ENCODE measurements around the gene FAM13A. TPM values are rescaled to one million over a fixed set of nuclear protein-coding genes. Genes with fewer than 3 reads are reported as not detected.

Gene FAM13A
- polyA plus RNA-seq, 1 donor from 2014 or later: 4.0 TPM

DNA sequence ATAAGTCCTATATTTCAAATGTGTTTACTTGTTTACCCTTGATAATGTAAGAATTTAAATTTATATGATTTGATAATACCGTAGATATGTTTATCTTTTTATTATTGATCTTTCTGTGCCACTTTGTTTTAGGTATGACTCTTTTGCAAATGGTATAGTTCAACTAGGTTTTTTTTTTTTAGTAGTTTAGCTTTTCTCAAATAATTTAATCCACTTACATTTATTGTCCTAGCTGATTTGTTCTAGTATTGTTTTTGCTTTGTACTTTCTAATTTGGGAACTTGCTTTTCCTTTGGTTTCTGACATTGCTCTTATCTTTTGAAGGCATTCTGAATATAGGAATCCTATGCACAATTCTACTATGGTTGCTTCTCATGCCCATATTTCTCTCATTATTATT is 260.4 kb downstream of the FAM13A start:
- TF ChIP-seq SMC3 (conservative IDR thresholded peaks at IDR 0.05; ENCODE audit: poor library complexity): no peak
- TF ChIP-seq, protein P1, sequence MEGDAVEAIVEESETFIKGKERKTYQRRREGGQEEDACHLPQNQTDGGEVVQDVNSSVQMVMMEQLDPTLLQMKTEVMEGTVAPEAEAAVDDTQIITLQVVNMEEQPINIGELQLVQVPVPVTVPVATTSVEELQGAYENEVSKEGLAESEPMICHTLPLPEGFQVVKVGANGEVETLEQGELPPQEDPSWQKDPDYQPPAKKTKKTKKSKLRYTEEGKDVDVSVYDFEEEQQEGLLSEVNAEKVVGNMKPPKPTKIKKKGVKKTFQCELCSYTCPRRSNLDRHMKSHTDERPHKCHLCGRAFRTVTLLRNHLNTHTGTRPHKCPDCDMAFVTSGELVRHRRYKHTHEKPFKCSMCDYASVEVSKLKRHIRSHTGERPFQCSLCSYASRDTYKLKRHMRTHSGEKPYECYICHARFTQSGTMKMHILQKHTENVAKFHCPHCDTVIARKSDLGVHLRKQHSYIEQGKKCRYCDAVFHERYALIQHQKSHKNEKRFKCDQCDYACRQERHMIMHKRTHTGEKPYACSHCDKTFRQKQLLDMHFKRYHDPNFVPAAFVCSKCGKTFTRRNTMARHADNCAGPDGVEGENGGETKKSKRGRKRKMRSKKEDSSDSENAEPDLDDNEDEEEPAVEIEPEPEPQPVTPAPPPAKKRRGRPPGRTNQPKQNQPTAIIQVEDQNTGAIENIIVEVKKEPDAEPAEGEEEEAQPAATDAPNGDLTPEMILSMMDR (IDR thresholded peaks at IDR 0.05; ENCODE audit: poor library complexity, severe bottlenecking): no peak
- no peak for TF ChIP-seq EP300 (conservative IDR thresholded peaks at IDR 0.05; ENCODE audit: poor library complexity, severe bottlenecking)
- TF ChIP-seq MXI1 (conservative IDR thresholded peaks at IDR 0.05; ENCODE audit: poor library complexity, severe bottlenecking): no peak
- TF ChIP-seq RAD21 (conservative IDR thresholded peaks at IDR 0.05): no peak
- TF ChIP-seq, protein P2, sequence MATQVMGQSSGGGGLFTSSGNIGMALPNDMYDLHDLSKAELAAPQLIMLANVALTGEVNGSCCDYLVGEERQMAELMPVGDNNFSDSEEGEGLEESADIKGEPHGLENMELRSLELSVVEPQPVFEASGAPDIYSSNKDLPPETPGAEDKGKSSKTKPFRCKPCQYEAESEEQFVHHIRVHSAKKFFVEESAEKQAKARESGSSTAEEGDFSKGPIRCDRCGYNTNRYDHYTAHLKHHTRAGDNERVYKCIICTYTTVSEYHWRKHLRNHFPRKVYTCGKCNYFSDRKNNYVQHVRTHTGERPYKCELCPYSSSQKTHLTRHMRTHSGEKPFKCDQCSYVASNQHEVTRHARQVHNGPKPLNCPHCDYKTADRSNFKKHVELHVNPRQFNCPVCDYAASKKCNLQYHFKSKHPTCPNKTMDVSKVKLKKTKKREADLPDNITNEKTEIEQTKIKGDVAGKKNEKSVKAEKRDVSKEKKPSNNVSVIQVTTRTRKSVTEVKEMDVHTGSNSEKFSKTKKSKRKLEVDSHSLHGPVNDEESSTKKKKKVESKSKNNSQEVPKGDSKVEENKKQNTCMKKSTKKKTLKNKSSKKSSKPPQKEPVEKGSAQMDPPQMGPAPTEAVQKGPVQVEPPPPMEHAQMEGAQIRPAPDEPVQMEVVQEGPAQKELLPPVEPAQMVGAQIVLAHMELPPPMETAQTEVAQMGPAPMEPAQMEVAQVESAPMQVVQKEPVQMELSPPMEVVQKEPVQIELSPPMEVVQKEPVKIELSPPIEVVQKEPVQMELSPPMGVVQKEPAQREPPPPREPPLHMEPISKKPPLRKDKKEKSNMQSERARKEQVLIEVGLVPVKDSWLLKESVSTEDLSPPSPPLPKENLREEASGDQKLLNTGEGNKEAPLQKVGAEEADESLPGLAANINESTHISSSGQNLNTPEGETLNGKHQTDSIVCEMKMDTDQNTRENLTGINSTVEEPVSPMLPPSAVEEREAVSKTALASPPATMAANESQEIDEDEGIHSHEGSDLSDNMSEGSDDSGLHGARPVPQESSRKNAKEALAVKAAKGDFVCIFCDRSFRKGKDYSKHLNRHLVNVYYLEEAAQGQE (IDR thresholded peaks at IDR 0.05; ENCODE audit: borderline replicate concordance): no peak
- no peak for TF ChIP-seq POLR2AphosphoS5 (IDR thresholded peaks at IDR 0.05)
- TF ChIP-seq TAF1 (IDR thresholded peaks at IDR 0.05; ENCODE audit: low read depth): no peak
- no peak for TF ChIP-seq EZH2 (IDR thresholded peaks at IDR 0.05; ENCODE audit: borderline replicate concordance, insufficient read depth, low read length, poor library complexity, severe bottlenecking)
- no peaks in the 10 kb centered on the region for H3K9me3 ChIP-seq (ENCODE audit: low read length)
- no peak overlapping the region for H3K4me3 ChIP-seq (ENCODE audit: low read length)
- no peak overlapping the region for H3K27ac ChIP-seq (ENCODE audit: low read length)
- H3K9ac ChIP-seq (ENCODE audit: low read length): no peak overlapping the region
- H3F3A ChIP-seq (ENCODE audit: insufficient read depth, low read length, poor library complexity, severe bottlenecking): no peaks in the 10 kb centered on the region
- H3K9me2 ChIP-seq (ENCODE audit: insufficient read depth, low read length): no peaks in the 10 kb centered on the region
- H3K27me3 ChIP-seq (ENCODE audit: insufficient read depth, low read depth, low read length): no peaks in the 10 kb centered on the region
- H3K36me3 ChIP-seq (ENCODE audit: insufficient read depth, low read length): no peaks in the 10 kb centered on the region
- no peak overlapping the region for H3K4me2 ChIP-seq (ENCODE audit: low read length)
- no peak overlapping the region for H2AFZ ChIP-seq (ENCODE audit: low read depth, low read length)
- H3K79me2 ChIP-seq (replicated peaks; ENCODE audit: insufficient read depth, low read length): no peaks in the 10 kb centered on the region
- H4K20me1 ChIP-seq (ENCODE audit: insufficient read depth): no peaks in the 10 kb centered on the region

DNA sequence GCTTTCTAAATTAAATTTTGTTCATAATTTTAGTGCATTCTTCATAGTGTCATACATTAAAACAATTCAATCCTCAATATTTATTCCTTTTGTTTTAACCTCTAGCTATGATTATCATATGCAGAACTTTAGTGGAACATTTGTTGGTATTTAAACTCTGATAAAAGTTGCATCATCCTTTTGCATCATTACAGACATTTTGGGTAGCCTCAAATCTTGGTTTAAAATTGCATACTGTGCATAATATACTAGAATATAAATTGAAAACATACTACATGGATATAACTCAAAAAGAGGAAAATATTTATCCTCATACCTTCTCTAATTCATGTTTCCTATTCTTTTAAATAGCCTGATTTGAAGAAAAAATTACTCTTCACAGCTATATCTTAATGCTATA is 262.0 kb downstream of the FAM13A start:
- H3K9me2 ChIP-seq (ENCODE audit: insufficient read depth, low read length): no peaks in the 10 kb centered on the region
- H3K9me3 ChIP-seq (ENCODE audit: low read length): no peaks in the 10 kb centered on the region
- no peaks in the 10 kb centered on the region for H3K27me3 ChIP-seq (ENCODE audit: insufficient read depth, low read depth, low read length)
- no peak for TF ChIP-seq POLR2AphosphoS5 (IDR thresholded peaks at IDR 0.05)
- TF ChIP-seq EP300 (conservative IDR thresholded peaks at IDR 0.05; ENCODE audit: poor library complexity, severe bottlenecking): no peak
- TF ChIP-seq TAF1 (IDR thresholded peaks at IDR 0.05; ENCODE audit: low read depth): no peak
- no peak for TF ChIP-seq SMC3 (conservative IDR thresholded peaks at IDR 0.05; ENCODE audit: poor library complexity)
- TF ChIP-seq, protein P1 (IDR thresholded peaks at IDR 0.05; ENCODE audit: poor library complexity, severe bottlenecking): no peak
- TF ChIP-seq EZH2 (IDR thresholded peaks at IDR 0.05; ENCODE audit: borderline replicate concordance, insufficient read depth, low read length, poor library complexity, severe bottlenecking): no peak
- no peak for TF ChIP-seq MXI1 (conservative IDR thresholded peaks at IDR 0.05; ENCODE audit: poor library complexity, severe bottlenecking)
- TF ChIP-seq, protein P2 (IDR thresholded peaks at IDR 0.05; ENCODE audit: borderline replicate concordance): no peak
- no peak for TF ChIP-seq RAD21 (conservative IDR thresholded peaks at IDR 0.05)
- H2AFZ ChIP-seq (ENCODE audit: low read depth, low read length): no peak overlapping the region
- no peak overlapping the region for H3K9ac ChIP-seq (ENCODE audit: low read length)
- no peak overlapping the region for H3K4me2 ChIP-seq (ENCODE audit: low read length)
- no peaks in the 10 kb centered on the region for H3F3A ChIP-seq (ENCODE audit: insufficient read depth, low read length, poor library complexity, severe bottlenecking)
- H3K4me3 ChIP-seq (ENCODE audit: low read length): no peak overlapping the region
- no peaks in the 10 kb centered on the region for H4K20me1 ChIP-seq (ENCODE audit: insufficient read depth)
- no peaks in the 10 kb centered on the region for H3K36me3 ChIP-seq (ENCODE audit: insufficient read depth, low read length)
- no peak overlapping the region for H3K27ac ChIP-seq (ENCODE audit: low read length)
- no peaks in the 10 kb centered on the region for H3K79me2 ChIP-seq (replicated peaks; ENCODE audit: insufficient read depth, low read length)
